Hair follicular keratinocyte (primary cell): ENCODE data around the gene KIF3B. TPM values are rescaled to one million over a fixed set of nuclear protein-coding genes. Genes with fewer than 3 reads are reported as not detected.

Experiments
- total RNA-seq: library from RNA; depleted of rRNA; stranded (reverse); fragments of >200 nt; gene quantifications from 2 replicates; pipeline ENCODE4 v1.2.3, GENCODE V29; 2015

Gene KIF3B
- 13.3 and 15.4 TPM in 2 replicates for total RNA-seq

GRCh38 chr20:32277361-32278198, at the start of gene KIF3B:
KIF3B (plus strand) TSS chr20:32277651; CDS start chr20:32309778, 32,127 bp downstream.

GRCh38 chr20:32357869-32358631, 80.6 kb downstream of the KIF3B start, which contains the start of gene ASXL1:
ASXL1 (plus strand) TSS chr20:32358331; CDS start chr20:32358776, 445 bp downstream.

Other genes starting within 250 kb of the KIF3B start
- gene HCK, start 225.4 kb upstream of the KIF3B start, total RNA-seq = not detected in 2 replicates
- gene TM9SF4, start 167.9 kb upstream of the KIF3B start, total RNA-seq = 25.5 and 29.5 TPM in 2 replicates
- 5.1 and 6.2 TPM in 2 replicates for gene PLAGL2, start 69.9 kb upstream of the KIF3B start, total RNA-seq
- 29.9 and 33.3 TPM in 2 replicates for gene POFUT1, start 69.8 kb upstream of the KIF3B start, total RNA-seq
- gene ASXL1, start 80.7 kb downstream of the KIF3B start, total RNA-seq = 11.8 and 13.0 TPM in 2 replicates